ENCODE measurements around the gene PPM1D. TPM values are rescaled to one million over a fixed set of nuclear protein-coding genes. Genes with fewer than 3 reads are reported as not detected.
"Not testable (repeated sequence)": the region's sequence is repeated elsewhere in the genome, so short reads cannot be mapped to it uniquely, and the experiment has no call there.

The PPM1D gene
- total RNA-seq, 1 donor from 2014 or later, result 13.1 TPM

- DNase-seq (ENCODE audit: low spot score), result no peak
- no peaks in the 10 kb centered on the region for H3K27me3 Mint-ChIP-seq (ENCODE audit: low read depth)
- H3K4me3 Mint-ChIP-seq (ENCODE audit: unreplicated experiment), result no peak overlapping the region
- no peak overlapping the region for H3K27ac Mint-ChIP-seq (ENCODE audit: unreplicated experiment)
- TF ChIP-seq CTCF (IDR thresholded peaks at IDR 0.05), result no peak
- no peaks in the 10 kb centered on the region for H3K36me3 Mint-ChIP-seq (ENCODE audit: low read depth)
- peaks cover 5% of the 10 kb centered on the region for H3K9me3 Mint-ChIP-seq (ENCODE audit: low read depth)
- no peaks in the 10 kb centered on the region for H3K4me1 Mint-ChIP-seq (ENCODE audit: low read depth)
Observed at GRCh38 chr17:60671482-60671881, 71.5 kb downstream of the PPM1D start.

- H3K4me1 Mint-ChIP-seq (ENCODE audit: low read depth), result peaks cover 21% of the 10 kb centered on the region
- H3K4me3 Mint-ChIP-seq (ENCODE audit: unreplicated experiment); H3K27me3 Mint-ChIP-seq (ENCODE audit: low read depth); DNase-seq (ENCODE audit: low spot score); H3K9me3 Mint-ChIP-seq (ENCODE audit: low read depth); H3K27ac Mint-ChIP-seq (ENCODE audit: unreplicated experiment); H3K36me3 Mint-ChIP-seq (ENCODE audit: low read depth): not testable (repeated sequence)
Observed at GRCh38 chr17:60674637-60675036, 74.6 kb downstream of the PPM1D start.

GRCh38 chr17:60675997-60676396, 76.0 kb downstream of the PPM1D start:
- peaks cover 5% of the 10 kb centered on the region for H3K9me3 Mint-ChIP-seq (ENCODE audit: low read depth)
- no peak overlapping the region for H3K4me3 Mint-ChIP-seq (ENCODE audit: unreplicated experiment)
- no peaks in the 10 kb centered on the region for H3K36me3 Mint-ChIP-seq (ENCODE audit: low read depth)
- H3K27ac Mint-ChIP-seq (ENCODE audit: unreplicated experiment), result no peak overlapping the region
- peaks cover 21% of the 10 kb centered on the region for H3K4me1 Mint-ChIP-seq (ENCODE audit: low read depth)
- DNase-seq (ENCODE audit: low spot score), result no peak
- H3K27me3 Mint-ChIP-seq (ENCODE audit: low read depth), result no peaks in the 10 kb centered on the region
- no peak for TF ChIP-seq CTCF (IDR thresholded peaks at IDR 0.05)

- TF ChIP-seq CTCF (IDR thresholded peaks at IDR 0.05), result no peak
- Mint-ChIP-seq H3K36me3 (ENCODE audit: low read depth) (peaks cover under 1% of the 10 kb centered on the region), H3K4me3 (ENCODE audit: unreplicated experiment) (peak overlapping the region; percentile 95), H3K4me1 (ENCODE audit: low read depth) (peaks cover 21% of the 10 kb centered on the region), H3K9me3 (ENCODE audit: low read depth) (peaks cover 5% of the 10 kb centered on the region), H3K27me3 (ENCODE audit: low read depth) (no peaks in the 10 kb centered on the region), H3K27ac (ENCODE audit: unreplicated experiment) (peak overlapping the region; percentile 98)
- no peak for DNase-seq (ENCODE audit: low spot score)
Observed at GRCh38 chr17:60676758-60677307, 76.8 kb downstream of the PPM1D start.

GRCh38 chr17:60677308-60678117, 77.5 kb downstream of the PPM1D start, which contains the start of gene BCAS3:
TSS of gene BCAS3 (plus strand) at chr17:60677851.
- H3K27me3 Mint-ChIP-seq (ENCODE audit: low read depth), result no peaks in the 10 kb centered on the region

More at GRCh38 chr17:60677308-60678117, 77.5 kb downstream of the PPM1D start, which contains the start of gene BCAS3:
- peaks cover 5% of the 10 kb centered on the region for H3K9me3 Mint-ChIP-seq (ENCODE audit: low read depth)
- DNase-seq (ENCODE audit: low spot score), result peak; percentile 99
- no peak for TF ChIP-seq CTCF (IDR thresholded peaks at IDR 0.05)
- H3K4me3 Mint-ChIP-seq (ENCODE audit: unreplicated experiment), result peak within 1 kb of the TSS; percentile 95
- H3K36me3 Mint-ChIP-seq (ENCODE audit: low read depth), result peaks cover 3% of the 10 kb centered on the region
- peaks cover 21% of the 10 kb centered on the region for H3K4me1 Mint-ChIP-seq (ENCODE audit: low read depth)
- H3K27ac Mint-ChIP-seq (ENCODE audit: unreplicated experiment), result peak within 1 kb of the TSS; percentile 98

All from chondrocyte (in vitro differentiated cells).